Fibroblast of mammary gland (primary cell): ENCODE results near the gene GALNT18.

Source experiments
- DNase-seq: peaks from one replicate; pipeline ENCODE4 v3.0.0-alpha.2; 2010; ENCODE audit warnings: low read depth
- H3K4me3 ChIP-seq: 2 replicates; pipeline ENCODE4 v1.5.1; 2011; ENCODE audit warnings: low read depth, mild to moderate bottlenecking, low read length, moderate library complexity; ENCODE audit not compliant: control insufficient read depth
- TF ChIP-seq, protein P1 (sequence below): conservative IDR thresholded peaks from 2 replicates; pipeline ENCODE4 v1.5.1; 2011; ENCODE audit warnings: low read depth, low read length, inconsistent platforms; ENCODE audit not compliant: control insufficient read depth, insufficient read depth

GALNT18 gene

DNA sequence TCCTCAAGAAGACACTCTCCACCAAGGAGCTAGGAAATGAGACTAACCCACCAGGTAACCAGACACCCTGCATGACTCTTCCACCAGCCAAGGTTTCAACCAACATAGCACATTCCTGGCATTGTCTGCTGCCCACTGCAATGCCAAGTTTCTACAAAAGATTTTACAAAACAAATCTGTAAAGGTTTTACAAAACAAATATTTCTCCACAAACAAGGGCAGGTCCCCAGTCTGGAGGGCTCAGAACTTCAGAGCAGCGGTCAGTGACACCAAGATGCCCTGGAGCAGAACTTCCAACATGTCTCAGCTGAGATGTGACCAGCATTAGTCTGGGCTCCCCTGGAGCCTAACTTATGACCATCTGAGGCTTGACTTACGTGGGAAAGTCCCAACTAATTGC lies 14.0 kb downstream of the GALNT18 start:
- H3K4me3 ChIP-seq = no peak overlapping the region
- no peak for DNase-seq
- TF ChIP-seq, protein P1, sequence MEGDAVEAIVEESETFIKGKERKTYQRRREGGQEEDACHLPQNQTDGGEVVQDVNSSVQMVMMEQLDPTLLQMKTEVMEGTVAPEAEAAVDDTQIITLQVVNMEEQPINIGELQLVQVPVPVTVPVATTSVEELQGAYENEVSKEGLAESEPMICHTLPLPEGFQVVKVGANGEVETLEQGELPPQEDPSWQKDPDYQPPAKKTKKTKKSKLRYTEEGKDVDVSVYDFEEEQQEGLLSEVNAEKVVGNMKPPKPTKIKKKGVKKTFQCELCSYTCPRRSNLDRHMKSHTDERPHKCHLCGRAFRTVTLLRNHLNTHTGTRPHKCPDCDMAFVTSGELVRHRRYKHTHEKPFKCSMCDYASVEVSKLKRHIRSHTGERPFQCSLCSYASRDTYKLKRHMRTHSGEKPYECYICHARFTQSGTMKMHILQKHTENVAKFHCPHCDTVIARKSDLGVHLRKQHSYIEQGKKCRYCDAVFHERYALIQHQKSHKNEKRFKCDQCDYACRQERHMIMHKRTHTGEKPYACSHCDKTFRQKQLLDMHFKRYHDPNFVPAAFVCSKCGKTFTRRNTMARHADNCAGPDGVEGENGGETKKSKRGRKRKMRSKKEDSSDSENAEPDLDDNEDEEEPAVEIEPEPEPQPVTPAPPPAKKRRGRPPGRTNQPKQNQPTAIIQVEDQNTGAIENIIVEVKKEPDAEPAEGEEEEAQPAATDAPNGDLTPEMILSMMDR = no peak

DNA sequence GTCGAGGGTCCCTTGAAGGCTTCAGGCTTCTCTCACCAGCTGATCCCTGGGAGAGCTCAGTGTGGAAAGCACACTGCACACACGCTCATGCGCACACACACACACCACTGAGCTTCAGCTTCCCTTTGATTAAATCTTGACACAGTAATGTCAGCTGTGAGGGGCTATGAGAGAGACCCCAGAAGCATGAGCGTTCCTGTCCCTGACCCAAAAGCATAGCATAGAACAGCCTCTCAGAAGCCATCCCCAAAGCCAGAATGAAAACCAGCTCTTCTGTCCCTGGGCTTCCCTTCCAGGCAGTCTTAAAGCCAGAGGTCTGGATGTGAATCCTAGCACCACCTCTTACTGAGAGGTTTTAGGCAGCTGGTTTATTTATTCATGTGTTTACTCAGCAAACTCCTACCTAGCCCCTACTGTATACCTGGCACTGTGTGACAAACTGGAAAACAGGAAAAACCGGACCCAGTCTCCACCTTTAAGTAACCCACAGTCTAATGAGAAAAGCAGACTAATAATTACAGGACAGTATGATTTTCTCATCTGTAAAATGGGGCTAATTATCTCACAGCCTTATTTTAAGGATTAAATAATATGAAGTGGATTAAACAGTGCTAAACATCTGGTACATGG lies 15.9 kb downstream of the GALNT18 start:
- TF ChIP-seq, protein P1 = no peak
- DNase-seq = no peak
- no peak overlapping the region for H3K4me3 ChIP-seq

DNA sequence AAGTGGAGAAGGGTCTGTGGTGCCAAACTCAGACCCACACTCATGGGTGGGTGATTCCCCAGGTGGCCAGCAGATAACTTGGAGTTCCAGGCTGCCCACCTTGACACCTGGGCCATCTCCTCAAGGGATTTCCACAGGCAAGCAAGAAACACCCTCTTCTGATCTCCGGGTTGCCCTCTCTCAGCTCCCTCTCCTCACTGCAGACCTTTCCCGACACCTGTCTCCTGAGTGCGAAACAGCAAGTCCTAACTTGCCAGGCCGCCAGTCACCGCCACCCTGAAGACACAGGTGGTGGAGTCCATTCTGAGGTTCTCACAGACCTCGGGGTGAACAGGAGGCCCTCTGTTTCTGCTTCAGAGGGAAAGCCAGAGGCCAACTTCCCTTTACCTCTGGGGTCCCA lies 16.6 kb downstream of the GALNT18 start:
- no peak for DNase-seq
- H3K4me3 ChIP-seq = no peak overlapping the region
- TF ChIP-seq, protein P1 = no peak

DNA sequence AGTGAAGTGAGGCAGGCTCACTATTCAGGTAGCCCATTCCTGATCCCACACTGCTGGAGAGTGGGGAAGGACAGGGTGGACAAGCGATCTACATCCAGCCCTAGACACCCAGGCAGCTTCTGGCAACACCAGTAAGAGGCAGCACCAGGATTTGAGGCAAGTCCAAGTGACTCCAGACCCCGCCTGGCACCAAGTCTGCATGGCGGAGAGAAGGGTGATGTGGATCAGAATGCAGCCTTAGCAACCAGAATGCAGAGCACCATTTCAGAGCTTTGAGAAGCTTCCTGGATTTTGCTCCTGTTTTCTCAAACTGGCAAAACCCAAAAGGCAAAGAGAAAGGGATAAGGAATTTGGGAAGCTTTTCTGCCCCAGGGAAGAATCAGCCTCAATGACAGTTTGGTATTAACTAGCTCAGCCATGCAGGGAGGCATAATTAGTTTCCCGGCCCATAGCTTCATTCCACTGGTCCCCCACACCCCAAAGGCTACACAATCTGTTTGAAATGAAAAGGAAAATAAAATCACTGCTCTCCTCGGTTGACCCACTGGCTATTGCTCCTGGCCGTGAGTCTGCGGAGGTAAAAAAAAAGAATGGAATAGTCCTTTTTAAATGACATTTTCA lies 17.3 kb downstream of the GALNT18 start:
- no peak for DNase-seq
- TF ChIP-seq, protein P1 = no peak
- no peak overlapping the region for H3K4me3 ChIP-seq

DNA sequence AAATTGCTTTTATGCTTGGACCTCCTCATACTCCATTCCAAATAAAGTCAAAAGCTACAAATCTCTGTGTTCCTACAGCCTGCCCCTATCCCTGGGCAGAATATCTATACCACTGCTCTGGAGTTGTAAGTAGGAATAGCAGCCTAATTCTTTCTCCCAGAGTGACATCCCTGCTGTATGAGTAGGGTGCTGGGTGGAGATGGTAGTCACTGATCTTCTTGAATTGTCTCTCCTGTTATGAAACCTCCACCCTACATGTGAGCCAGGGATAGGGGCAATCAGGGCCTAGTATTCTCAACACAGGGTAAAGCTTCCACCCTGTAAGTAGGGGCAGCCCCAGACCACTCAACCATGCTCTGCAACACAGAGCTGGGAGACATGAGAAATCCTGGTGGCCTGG lies 19.8 kb downstream of the GALNT18 start:
- H3K4me3 ChIP-seq = no peak overlapping the region
- TF ChIP-seq, protein P1 = no peak
- no peak for DNase-seq

DNA sequence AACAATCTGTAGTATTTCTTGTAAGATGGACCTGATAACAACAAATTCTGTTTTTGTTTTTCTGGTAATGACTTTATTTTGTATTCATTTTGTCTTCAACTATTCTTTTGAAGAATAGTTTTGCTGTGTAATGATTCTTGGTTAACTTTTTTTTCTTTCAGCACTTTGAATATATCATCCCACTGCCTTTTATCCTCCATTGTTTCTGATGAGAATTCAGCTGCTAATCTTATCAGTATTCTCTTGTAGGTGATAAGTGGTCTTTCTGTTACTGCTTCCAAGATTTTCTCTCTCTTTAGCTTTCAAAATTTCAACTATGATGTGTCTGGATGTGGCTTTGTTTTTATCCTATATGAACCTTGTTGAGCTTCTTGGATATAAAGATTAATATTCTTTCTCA lies 21.5 kb downstream of the GALNT18 start:
- DNase-seq = no peak
- TF ChIP-seq, protein P1 = no peak
- no peak overlapping the region for H3K4me3 ChIP-seq
